ENCODE data around the gene ULK4. TPM values are rescaled to one million over a fixed set of nuclear protein-coding genes. Genes with fewer than 3 reads are reported as not detected.

The ULK4 gene
- total and polyA plus RNA-seq, 2 of the 8 experiments (the other 6 are each of a cell fraction or from before 2014, with no cell fraction given), result 3.0 to 10.8 TPM

GRCh38 chr3:41317718-41318117, 644.2 kb downstream of the ULK4 start:
- no peak overlapping the region for H3K4me3 ChIP-seq (ENCODE audit: extremely low read depth in 1 of 4, insufficient read depth in 2 of 4, low read depth in 3 of 4, low read length in 4 of 4)
- no peak overlapping the region for H2BK5ac ChIP-seq (ENCODE audit: low read depth, low read length)
- no peak overlapping the region for H3K14ac ChIP-seq (ENCODE audit: insufficient read length)
- H3K23me2 ChIP-seq (ENCODE audit: low read depth, low read length), result peaks cover 2% of the 10 kb centered on the region; the same call in 1 of the 2 replicates
- WGBS, 2 experiments (ENCODE audit: extremely low coverage in 1 of 2, insufficient coverage in 1 of 2, insufficient read length in 1 of 2, insufficient replicate concordance in 2 of 2, low coverage in 1 of 2, low lambda C conversion rate in 2 of 2, missing lambda C conversion rate in 1 of 2), result 96% methylated on average over 1 of the region's 1 CpG; no CpG with 5 or more reads in 1 of the 2 experiments
- no peak overlapping the region for H4K91ac ChIP-seq (replicated peaks; ENCODE audit: insufficient read length, low read length)
- H4K5ac ChIP-seq (ENCODE audit: insufficient read length, low read depth, low read length), result no peak overlapping the region
- H2AFZ ChIP-seq (ENCODE audit: low read length), result no peak overlapping the region
- DNase-seq (ENCODE audit: low read depth in 1 of 2, low spot score in 2 of 2) (no peak), FAIRE-seq (no peak)
- no peak overlapping the region for H3K27ac ChIP-seq (ENCODE audit: low read depth, low read length)
- H3K9me3 ChIP-seq (ENCODE audit: insufficient read depth in 2 of 2, low read depth in 1 of 2, low read length in 1 of 2), result no peaks in the 10 kb centered on the region
- H4K8ac ChIP-seq (ENCODE audit: extremely low read depth, insufficient read depth, low read length), result no peak overlapping the region
- no peak overlapping the region for H3K23ac ChIP-seq (ENCODE audit: insufficient read length)
- POLR2A ChIA-PET (ENCODE audit: partially characterized antibody), result no interaction called here
- no peak overlapping the region for H2BK120ac ChIP-seq (replicated peaks; ENCODE audit: low read depth, low read length)
- H3K4me1 ChIP-seq (replicated peaks in 1 of 4; ENCODE audit: control insufficient read depth in 3 of 4, insufficient read depth in 4 of 4, low read length in 3 of 4), result peaks cover 3 to 15% (median 9%) of the 10 kb centered on the region in 4 experiments
- no peaks in the 10 kb centered on the region for H4K20me1 ChIP-seq (replicated peaks in 1 of 2; ENCODE audit: control insufficient read depth in 1 of 2, insufficient read depth in 2 of 2, low read length in 2 of 2)
- H3K79me2 ChIP-seq (ENCODE audit: control insufficient read depth in 1 of 2, insufficient read depth in 2 of 2, low read length in 2 of 2), result no peaks in the 10 kb centered on the region
- no peak overlapping the region for H2AK5ac ChIP-seq (ENCODE audit: low read depth, low read length)
- no peaks in the 10 kb centered on the region for H3K27me3 ChIP-seq (replicated peaks in 1 of 4; ENCODE audit: control insufficient read depth in 3 of 4, extremely low read depth in 1 of 4, insufficient read depth in 3 of 4, low read length in 3 of 4)
- H3K4me2 ChIP-seq (ENCODE audit: insufficient read depth in 1 of 2, low read depth in 2 of 2, low read length in 2 of 2), result no peak overlapping the region
- H3K4ac ChIP-seq (replicated peaks; ENCODE audit: insufficient read length, low read depth, low read length), result no peak overlapping the region
- no peak overlapping the region for H2BK12ac ChIP-seq (ENCODE audit: low read depth, low read length)
- CTCF ChIA-PET (ENCODE audit: partially characterized antibody), result no interaction called here
- H3K36me3 ChIP-seq (ENCODE audit: control insufficient read depth in 2 of 4, insufficient read depth in 4 of 4, low read length in 3 of 4), result no peaks in the 10 kb centered on the region
- H3K56ac ChIP-seq (replicated peaks; ENCODE audit: insufficient read length, low read depth, low read length), result no peak overlapping the region
- H3K18ac ChIP-seq (ENCODE audit: extremely low read depth, low read length), result no peak overlapping the region
- no peaks in the 10 kb centered on the region for H3K79me1 ChIP-seq (ENCODE audit: low read depth, low read length)
- no peak overlapping the region for H2BK20ac ChIP-seq (ENCODE audit: low read length)
- TF ChIP-seq POLR2AphosphoS5 (IDR thresholded peaks at IDR 0.05; ENCODE audit: low read depth, low read length), result no peak
- no peak for TF ChIP-seq ATF3 (IDR thresholded peaks at IDR 0.05; ENCODE audit: insufficient read depth, low read depth, low read length)
- TF ChIP-seq CEBPB (IDR thresholded peaks at IDR 0.05; ENCODE audit: low read depth, low read length), result no peak
- no peak for TF ChIP-seq ASH2L (IDR thresholded peaks at IDR 0.05; ENCODE audit: low read length)
- no peak overlapping the region for H2BK15ac ChIP-seq (ENCODE audit: low read length)
- H3K9ac ChIP-seq (replicated peaks in 1 of 4; ENCODE audit: extremely low read depth in 1 of 4, low read depth in 3 of 4, low read length in 3 of 4), result no peak overlapping the region

Measured in H1 (cell line).